K562 (cell line): ENCODE measurements around the gene NONO. TPM values are rescaled to one million over a fixed set of nuclear protein-coding genes. Genes with fewer than 3 reads are reported as not detected.
A peak's percentile ranks its signal among the peaks of the same experiment; 100 is the strongest.

Experiments
- HDAC2 ChIP-seq: fragments of 450-650 bp; IDR thresholded peaks from 2 replicates; pipeline ENCODE4 v1.6.1; 2016; ENCODE audit warnings: mild to moderate bottlenecking
- TCF7L2 ChIP-seq: fragments of 150-350 bp; IDR thresholded peaks from 2 replicates; pipeline ENCODE4 v1.6.1; 2016; ENCODE audit warnings: low read depth, mild to moderate bottlenecking, low read length, moderate library complexity
- ZC3H11A ChIP-seq: IDR thresholded peaks from 2 replicates; pipeline ENCODE4 v1.6.1; 2012; ENCODE audit warnings: low read depth, low read length, improper control_type of control experiment
- ZSCAN29 ChIP-seq: fragments of 450-650 bp; IDR thresholded peaks from 2 replicates; pipeline ENCODE4 v1.6.1; 2017
- polyA plus RNA-seq, 8 experiments: library from polyadenylated mRNA; depleted of rRNA in 4 of 8; stranded (reverse) in 5 of 8; unstranded in 3 of 8; fragments of >200 nt; fragmentation: Nextera tagmentation in 2 of 8; fragmentation: Illumina TruSeq in 1 of 8; extraction: Ambion mirVana in 2 of 8; extraction: Trizol in 1 of 8; gene quantifications; 2 replicates each; pipeline versions ENCODE4 v1.2.1 to v1.2.3, GENCODE V29; 2011 to 2014; ENCODE audit warnings: inconsistent platforms in 1 of 8, missing spikeins in 1 of 8
- total RNA-seq, 7 experiments: library from RNA; depleted of rRNA in 6 of 7; stranded (reverse); fragments of >200 nt in 6 of 7; fragmentation: Illumina TruSeq in 2 of 7; extraction: Trizol in 2 of 7; gene quantifications; 2 replicates each; pipeline versions ENCODE4 v1.2.1 to v1.2.3, GENCODE V29; 2011 to 2021; ENCODE audit warnings: low replicate concordance in 1 of 7
- TF ChIP-seq, protein P1 (sequence below): fragments of 450-650 bp; IDR thresholded peaks from 2 replicates; pipeline ENCODE4 v1.6.1; 2016; ENCODE audit warnings: mild to moderate bottlenecking, moderate library complexity
- TF ChIP-seq, protein P2 (sequence below), 2 experiments: fragments of 450-650 bp; conservative IDR thresholded peaks; 2 replicates each; pipeline ENCODE4 v1.6.1; 2017; ENCODE audit warnings: mild to moderate bottlenecking in 2 of 2, moderate library complexity in 2 of 2
- TF ChIP-seq, protein P3 (sequence below): fragments of 450-650 bp; IDR thresholded peaks from 2 replicates; pipeline ENCODE4 v1.6.1; 2016; ENCODE audit warnings: antibody characterized with exemption

The NONO gene
- total and polyA plus RNA-seq, 9 of the 15 experiments (the other 6 are each of a cell fraction or from before 2014, with no cell fraction given) = 333 to 651 (median 451) TPM

DNA sequence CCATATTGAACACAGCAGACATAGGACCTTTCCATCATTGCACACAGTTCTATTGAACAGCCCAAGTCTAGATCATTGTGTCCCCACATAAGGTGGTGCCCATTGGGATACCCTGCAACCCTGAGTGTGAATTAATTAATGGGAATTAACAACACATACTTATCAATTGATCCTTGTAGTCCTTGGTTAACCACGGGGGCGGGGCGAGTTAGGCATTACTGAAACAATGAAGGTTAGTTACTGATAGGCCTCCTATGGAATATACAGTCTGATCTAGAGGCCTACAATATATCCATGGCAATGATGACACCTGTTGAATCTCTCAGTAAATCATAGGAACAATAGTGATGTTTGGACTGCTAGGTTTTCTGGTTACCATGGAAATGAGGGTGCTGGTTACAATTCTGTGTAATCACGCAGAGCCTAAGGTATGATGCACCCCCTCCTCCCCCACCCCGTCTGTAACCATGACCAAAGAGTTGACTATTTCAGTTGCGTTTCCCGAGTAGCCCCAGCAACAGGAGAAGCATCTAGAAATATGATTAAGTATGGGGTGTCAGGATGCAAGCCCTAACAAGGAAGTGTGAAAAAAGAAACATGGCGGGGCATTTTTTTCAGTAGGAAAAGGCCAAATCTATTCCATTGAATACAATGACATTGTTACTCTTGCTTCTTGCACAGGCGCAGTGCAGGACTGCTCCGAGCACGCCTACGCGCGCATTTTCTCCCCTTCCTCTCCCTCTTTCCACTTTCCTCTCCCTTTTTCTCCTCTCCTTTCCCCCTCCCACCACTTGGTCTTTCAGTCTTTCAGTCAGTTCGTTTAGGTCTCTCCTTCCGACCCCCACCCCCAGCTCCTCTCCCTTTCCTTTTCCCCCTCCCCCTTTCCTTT lies 677 bp upstream of the NONO start (continued):
- TF ChIP-seq, protein P1, sequence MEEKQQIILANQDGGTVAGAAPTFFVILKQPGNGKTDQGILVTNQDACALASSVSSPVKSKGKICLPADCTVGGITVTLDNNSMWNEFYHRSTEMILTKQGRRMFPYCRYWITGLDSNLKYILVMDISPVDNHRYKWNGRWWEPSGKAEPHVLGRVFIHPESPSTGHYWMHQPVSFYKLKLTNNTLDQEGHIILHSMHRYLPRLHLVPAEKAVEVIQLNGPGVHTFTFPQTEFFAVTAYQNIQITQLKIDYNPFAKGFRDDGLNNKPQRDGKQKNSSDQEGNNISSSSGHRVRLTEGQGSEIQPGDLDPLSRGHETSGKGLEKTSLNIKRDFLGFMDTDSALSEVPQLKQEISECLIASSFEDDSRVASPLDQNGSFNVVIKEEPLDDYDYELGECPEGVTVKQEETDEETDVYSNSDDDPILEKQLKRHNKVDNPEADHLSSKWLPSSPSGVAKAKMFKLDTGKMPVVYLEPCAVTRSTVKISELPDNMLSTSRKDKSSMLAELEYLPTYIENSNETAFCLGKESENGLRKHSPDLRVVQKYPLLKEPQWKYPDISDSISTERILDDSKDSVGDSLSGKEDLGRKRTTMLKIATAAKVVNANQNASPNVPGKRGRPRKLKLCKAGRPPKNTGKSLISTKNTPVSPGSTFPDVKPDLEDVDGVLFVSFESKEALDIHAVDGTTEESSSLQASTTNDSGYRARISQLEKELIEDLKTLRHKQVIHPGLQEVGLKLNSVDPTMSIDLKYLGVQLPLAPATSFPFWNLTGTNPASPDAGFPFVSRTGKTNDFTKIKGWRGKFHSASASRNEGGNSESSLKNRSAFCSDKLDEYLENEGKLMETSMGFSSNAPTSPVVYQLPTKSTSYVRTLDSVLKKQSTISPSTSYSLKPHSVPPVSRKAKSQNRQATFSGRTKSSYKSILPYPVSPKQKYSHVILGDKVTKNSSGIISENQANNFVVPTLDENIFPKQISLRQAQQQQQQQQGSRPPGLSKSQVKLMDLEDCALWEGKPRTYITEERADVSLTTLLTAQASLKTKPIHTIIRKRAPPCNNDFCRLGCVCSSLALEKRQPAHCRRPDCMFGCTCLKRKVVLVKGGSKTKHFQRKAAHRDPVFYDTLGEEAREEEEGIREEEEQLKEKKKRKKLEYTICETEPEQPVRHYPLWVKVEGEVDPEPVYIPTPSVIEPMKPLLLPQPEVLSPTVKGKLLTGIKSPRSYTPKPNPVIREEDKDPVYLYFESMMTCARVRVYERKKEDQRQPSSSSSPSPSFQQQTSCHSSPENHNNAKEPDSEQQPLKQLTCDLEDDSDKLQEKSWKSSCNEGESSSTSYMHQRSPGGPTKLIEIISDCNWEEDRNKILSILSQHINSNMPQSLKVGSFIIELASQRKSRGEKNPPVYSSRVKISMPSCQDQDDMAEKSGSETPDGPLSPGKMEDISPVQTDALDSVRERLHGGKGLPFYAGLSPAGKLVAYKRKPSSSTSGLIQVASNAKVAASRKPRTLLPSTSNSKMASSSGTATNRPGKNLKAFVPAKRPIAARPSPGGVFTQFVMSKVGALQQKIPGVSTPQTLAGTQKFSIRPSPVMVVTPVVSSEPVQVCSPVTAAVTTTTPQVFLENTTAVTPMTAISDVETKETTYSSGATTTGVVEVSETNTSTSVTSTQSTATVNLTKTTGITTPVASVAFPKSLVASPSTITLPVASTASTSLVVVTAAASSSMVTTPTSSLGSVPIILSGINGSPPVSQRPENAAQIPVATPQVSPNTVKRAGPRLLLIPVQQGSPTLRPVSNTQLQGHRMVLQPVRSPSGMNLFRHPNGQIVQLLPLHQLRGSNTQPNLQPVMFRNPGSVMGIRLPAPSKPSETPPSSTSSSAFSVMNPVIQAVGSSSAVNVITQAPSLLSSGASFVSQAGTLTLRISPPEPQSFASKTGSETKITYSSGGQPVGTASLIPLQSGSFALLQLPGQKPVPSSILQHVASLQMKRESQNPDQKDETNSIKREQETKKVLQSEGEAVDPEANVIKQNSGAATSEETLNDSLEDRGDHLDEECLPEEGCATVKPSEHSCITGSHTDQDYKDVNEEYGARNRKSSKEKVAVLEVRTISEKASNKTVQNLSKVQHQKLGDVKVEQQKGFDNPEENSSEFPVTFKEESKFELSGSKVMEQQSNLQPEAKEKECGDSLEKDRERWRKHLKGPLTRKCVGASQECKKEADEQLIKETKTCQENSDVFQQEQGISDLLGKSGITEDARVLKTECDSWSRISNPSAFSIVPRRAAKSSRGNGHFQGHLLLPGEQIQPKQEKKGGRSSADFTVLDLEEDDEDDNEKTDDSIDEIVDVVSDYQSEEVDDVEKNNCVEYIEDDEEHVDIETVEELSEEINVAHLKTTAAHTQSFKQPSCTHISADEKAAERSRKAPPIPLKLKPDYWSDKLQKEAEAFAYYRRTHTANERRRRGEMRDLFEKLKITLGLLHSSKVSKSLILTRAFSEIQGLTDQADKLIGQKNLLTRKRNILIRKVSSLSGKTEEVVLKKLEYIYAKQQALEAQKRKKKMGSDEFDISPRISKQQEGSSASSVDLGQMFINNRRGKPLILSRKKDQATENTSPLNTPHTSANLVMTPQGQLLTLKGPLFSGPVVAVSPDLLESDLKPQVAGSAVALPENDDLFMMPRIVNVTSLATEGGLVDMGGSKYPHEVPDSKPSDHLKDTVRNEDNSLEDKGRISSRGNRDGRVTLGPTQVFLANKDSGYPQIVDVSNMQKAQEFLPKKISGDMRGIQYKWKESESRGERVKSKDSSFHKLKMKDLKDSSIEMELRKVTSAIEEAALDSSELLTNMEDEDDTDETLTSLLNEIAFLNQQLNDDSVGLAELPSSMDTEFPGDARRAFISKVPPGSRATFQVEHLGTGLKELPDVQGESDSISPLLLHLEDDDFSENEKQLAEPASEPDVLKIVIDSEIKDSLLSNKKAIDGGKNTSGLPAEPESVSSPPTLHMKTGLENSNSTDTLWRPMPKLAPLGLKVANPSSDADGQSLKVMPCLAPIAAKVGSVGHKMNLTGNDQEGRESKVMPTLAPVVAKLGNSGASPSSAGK = peak; percentile 18; the same call in 1 of the 2 replicates
- no peak for TF ChIP-seq ZC3H11A
- no peak for TF ChIP-seq ZSCAN29
- no peak for TF ChIP-seq TCF7L2
- TF ChIP-seq, protein P2, sequence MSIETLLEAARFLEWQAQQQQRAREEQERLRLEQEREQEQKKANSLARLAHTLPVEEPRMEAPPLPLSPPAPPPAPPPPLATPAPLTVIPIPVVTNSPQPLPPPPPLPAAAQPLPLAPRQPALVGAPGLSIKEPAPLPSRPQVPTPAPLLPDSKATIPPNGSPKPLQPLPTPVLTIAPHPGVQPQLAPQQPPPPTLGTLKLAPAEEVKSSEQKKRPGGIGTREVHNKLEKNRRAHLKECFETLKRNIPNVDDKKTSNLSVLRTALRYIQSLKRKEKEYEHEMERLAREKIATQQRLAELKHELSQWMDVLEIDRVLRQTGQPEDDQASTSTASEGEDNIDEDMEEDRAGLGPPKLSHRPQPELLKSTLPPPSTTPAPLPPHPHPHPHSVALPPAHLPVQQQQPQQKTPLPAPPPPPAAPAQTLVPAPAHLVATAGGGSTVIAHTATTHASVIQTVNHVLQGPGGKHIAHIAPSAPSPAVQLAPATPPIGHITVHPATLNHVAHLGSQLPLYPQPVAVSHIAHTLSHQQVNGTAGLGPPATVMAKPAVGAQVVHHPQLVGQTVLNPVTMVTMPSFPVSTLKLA (conservative IDR thresholded peaks at IDR 0.05) = peak; percentile 37 to 54; a peak in 2 of 4 replicates
- TF ChIP-seq, protein P3, sequence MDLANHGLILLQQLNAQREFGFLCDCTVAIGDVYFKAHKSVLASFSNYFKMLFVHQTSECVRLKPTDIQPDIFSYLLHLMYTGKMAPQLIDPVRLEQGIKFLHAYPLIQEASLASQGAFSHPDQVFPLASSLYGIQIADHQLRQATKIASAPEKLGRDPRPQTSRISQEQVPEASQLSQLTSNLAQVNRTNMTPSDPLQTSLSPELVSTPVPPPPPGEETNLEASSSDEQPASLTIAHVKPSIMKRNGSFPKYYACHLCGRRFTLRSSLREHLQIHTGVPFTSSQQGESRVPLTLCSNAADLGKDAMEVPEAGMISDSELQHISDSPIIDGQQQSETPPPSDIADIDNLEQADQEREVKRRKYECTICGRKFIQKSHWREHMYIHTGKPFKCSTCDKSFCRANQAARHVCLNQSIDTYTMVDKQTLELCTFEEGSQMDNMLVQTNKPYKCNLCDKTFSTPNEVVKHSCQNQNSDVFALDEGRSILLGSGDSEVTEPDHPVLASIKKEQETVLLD = peak; percentile 90; the same call in 1 of the 2 replicates
- 0 out of 2 replicates have a peak, but pooled peaks have one; percentile 23 for TF ChIP-seq HDAC2
